Measurements from ENCODE around the gene GP5. TPM values are rescaled to one million over a fixed set of nuclear protein-coding genes. Genes with fewer than 3 reads are reported as not detected.

GP5 gene
- total RNA-seq, 3 donors from 2014 or later, result 0.07 to 0.19 TPM; not detected in 1

GRCh38 chr3:194443901-194444300 lies 44.8 kb upstream of the GP5 start:
- no peak for DNase-seq
- no peak for ATAC-seq
- H3K4me1 ChIP-seq (ENCODE audit: low read depth), result no peaks in the 10 kb centered on the region
- intact Hi-C loops (cut with DNase I, micrococcal nuclease), result no loop called here
- H3K9me3 ChIP-seq, result no peaks in the 10 kb centered on the region
- TF ChIP-seq CTCF (IDR thresholded peaks at IDR 0.05), result no peak
- no peak overlapping the region for H3K4me3 ChIP-seq
- no peaks in the 10 kb centered on the region for H3K36me3 ChIP-seq (ENCODE audit: low read depth)

GRCh38 chr3:194440756-194441155 lies 41.7 kb upstream of the GP5 start:
- Histone ChIP-seq H3K9me3 (no peaks in the 10 kb centered on the region), H3K4me1 (ENCODE audit: low read depth) (no peaks in the 10 kb centered on the region), H3K4me3 (no peak overlapping the region), H3K36me3 (ENCODE audit: low read depth) (peaks cover 4% of the 10 kb centered on the region)
- no peak for TF ChIP-seq CTCF (IDR thresholded peaks at IDR 0.05)
- ATAC-seq, result no peak
- intact Hi-C loops (cut with DNase I, micrococcal nuclease), result no loop called here
- no peak for DNase-seq

GRCh38 chr3:194439881-194440550 lies 41.0 kb upstream of the GP5 start:
- Histone ChIP-seq H3K9me3 (no peaks in the 10 kb centered on the region), H3K4me1 (ENCODE audit: low read depth) (no peaks in the 10 kb centered on the region), H3K36me3 (ENCODE audit: low read depth) (peaks cover 9% of the 10 kb centered on the region), H3K4me3 (no peak overlapping the region)
- no peak for TF ChIP-seq CTCF (IDR thresholded peaks at IDR 0.05)
- ATAC-seq, result no peak
- DNase-seq, result no peak
- intact Hi-C loops (cut with DNase I, micrococcal nuclease), result no loop called here

- intact Hi-C loops (cut with DNase I, micrococcal nuclease), result no loop called here
- DNase-seq (no peak), ATAC-seq (no peak)
- no peak for TF ChIP-seq CTCF (IDR thresholded peaks at IDR 0.05)
- H3K4me3 ChIP-seq, result no peak overlapping the region
- no peaks in the 10 kb centered on the region for H3K9me3 ChIP-seq
- peaks cover 10% of the 10 kb centered on the region for H3K36me3 ChIP-seq (ENCODE audit: low read depth)
- H3K4me1 ChIP-seq (ENCODE audit: low read depth), result no peaks in the 10 kb centered on the region
These were observed 35.4 kb upstream of the GP5 start for GRCh38 chr3:194434503-194434902.

GRCh38 chr3:194431554-194431953 lies 32.5 kb upstream of the GP5 start:
- Histone ChIP-seq H3K36me3 (ENCODE audit: low read depth) (peaks cover 5% of the 10 kb centered on the region), H3K9me3 (no peaks in the 10 kb centered on the region), H3K4me1 (ENCODE audit: low read depth) (no peaks in the 10 kb centered on the region), H3K4me3 (no peak overlapping the region)
- no peak for DNase-seq
- intact Hi-C loops (cut with DNase I, micrococcal nuclease), result no loop called here
- no peak for ATAC-seq
- TF ChIP-seq CTCF (IDR thresholded peaks at IDR 0.05), result no peak

GRCh38 chr3:194425399-194425798 lies 26.3 kb upstream of the GP5 start:
- DNase-seq (no peak), ATAC-seq (no peak)
- no peak overlapping the region for H3K4me3 ChIP-seq
- H3K9me3 ChIP-seq, result no peaks in the 10 kb centered on the region
- H3K36me3 ChIP-seq (ENCODE audit: low read depth), result no peaks in the 10 kb centered on the region
- TF ChIP-seq CTCF (IDR thresholded peaks at IDR 0.05), result no peak
- H3K4me1 ChIP-seq (ENCODE audit: low read depth), result peaks cover 2% of the 10 kb centered on the region
- intact Hi-C loops (cut with DNase I, micrococcal nuclease), result no loop called here
